ENCODE results near the gene SAP30.

Gene SAP30, protein sequence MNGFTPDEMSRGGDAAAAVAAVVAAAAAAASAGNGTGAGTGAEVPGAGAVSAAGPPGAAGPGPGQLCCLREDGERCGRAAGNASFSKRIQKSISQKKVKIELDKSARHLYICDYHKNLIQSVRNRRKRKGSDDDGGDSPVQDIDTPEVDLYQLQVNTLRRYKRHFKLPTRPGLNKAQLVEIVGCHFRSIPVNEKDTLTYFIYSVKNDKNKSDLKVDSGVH

GRCh38 chr4:173370477-173371291, at the start of gene SAP30:
Gene SAP30 (plus strand): TSS chr4:173370954. CDS start chr4:173371183, 229 bp downstream.
- H3K4me3 ChIP-seq (ENCODE audit: low read depth, low read length) = peak within 1 kb of the TSS; percentile 92
- TF ChIP-seq CTCF (conservative IDR thresholded peaks at IDR 0.05; ENCODE audit: low read depth, low read length) = no peak
- DNase-seq (ENCODE audit: low read depth) = peak; percentile 99

DNA sequence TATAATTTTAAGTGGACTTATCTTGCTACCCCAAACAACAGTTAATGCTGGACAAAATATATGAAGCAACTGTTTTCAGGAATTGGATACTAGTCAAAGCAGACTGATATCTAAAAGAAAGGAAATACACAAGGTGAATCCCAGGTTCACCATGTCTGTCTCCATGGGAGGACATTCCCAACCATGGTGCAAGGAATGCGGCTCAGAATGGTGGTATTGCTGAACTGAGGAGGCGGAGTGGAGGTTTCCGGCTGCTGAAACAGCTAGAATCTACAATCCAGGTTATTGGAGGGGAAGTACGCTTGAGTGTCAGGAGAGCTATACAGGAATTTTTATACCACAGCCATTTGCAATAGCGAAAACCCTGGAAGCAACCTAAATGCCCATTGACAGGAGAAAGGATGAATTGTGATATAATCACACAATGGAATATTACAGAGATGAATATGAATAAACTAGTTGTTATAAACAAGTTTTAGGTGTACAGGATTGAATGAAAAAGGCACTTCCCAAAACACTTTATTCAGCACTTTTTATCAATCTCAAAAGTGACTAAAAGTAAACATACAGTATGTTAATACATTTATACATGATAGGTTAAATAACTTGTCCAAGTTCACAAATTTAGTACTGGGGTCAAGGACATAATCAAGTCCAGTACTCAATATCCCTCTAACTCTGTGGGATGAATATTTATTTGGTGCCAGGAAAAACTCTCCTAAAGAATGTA, 45.6 kb upstream of the SAP30 start:
- no peak overlapping the region for H3K4me3 ChIP-seq (ENCODE audit: low read depth, low read length)
- no peak for DNase-seq (ENCODE audit: low read depth)
- no peak for TF ChIP-seq CTCF (conservative IDR thresholded peaks at IDR 0.05; ENCODE audit: low read depth, low read length)

DNA sequence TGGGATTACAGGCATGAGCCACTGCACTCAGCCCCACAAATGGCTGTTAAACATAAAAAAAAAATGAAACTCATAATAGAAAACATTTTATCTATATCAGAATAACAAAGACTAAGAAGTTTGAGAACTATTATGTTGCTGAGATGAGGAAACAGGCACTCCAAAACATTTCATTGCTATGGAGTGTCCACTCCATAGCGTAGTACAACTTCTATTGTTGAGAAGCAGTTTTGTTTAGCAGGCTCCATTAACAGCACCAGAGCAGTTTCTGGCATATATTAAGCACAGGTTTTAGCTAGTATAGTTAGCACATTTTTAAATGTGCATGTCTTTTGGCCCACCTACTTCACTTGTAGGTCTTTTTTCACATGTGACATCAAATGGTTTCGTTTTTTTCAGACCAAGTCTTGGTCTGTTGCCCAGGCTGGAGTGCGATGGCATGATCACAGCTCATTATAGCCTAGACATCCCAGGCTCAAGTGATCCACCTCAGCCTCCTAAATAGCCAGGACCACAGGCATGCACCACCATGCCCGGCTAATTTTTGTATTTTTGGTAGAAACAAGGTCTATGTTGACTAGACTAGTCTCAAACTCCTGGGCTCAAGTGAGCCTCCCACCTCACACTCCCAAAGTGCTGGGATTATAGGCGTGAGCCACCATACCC, 42.4 kb upstream of the SAP30 start:
- TF ChIP-seq CTCF (conservative IDR thresholded peaks at IDR 0.05; ENCODE audit: low read depth, low read length) = no peak
- DNase-seq (ENCODE audit: low read depth) = no peak
- no peak overlapping the region for H3K4me3 ChIP-seq (ENCODE audit: low read depth, low read length)

DNA sequence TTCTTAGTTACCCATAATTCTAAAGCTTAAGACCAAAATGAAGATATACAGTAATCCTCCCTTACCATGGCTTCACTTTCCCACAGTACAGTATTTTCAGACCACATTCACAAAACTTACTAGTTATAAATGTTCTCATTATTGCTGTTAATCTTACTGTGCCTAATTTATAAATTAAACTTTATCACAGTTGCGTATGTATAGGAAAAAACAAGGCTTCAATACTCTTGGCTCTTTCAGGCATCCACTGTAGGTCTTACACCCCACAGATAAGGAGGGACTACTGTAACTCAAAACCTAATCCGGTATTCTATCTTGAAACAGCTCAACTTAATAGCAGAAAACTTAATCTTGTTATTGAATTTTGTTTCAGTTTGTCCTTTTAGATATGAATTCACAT, 40.2 kb upstream of the SAP30 start:
- no peak for DNase-seq (ENCODE audit: low read depth)
- H3K4me3 ChIP-seq (ENCODE audit: low read depth, low read length) = no peak overlapping the region
- no peak for TF ChIP-seq CTCF (conservative IDR thresholded peaks at IDR 0.05; ENCODE audit: low read depth, low read length)

DNA sequence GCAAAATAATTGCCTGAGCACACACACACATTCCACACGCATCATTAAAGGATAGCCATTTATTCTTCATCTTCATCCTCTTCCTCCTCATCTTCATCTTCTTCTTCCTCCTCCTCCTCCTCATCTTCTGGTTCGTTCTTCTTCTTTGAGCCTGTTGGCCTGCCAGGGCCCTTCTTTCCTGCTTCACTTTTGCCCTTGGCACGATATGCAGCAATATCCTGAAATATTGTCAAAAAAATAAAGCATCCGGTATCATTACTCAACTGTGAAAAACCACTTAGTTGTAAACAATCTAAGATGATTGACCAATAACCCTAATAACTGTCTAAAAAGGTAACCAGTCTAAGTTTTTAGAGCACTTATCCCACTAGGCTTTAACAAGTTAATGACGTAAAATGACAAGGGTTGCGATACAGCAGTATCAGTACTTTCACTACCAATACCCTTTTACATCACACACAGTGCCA, 38.7 kb upstream of the SAP30 start:
- H3K4me3 ChIP-seq (ENCODE audit: low read depth, low read length) = peak overlapping the region; percentile 28
- no peak for TF ChIP-seq CTCF (conservative IDR thresholded peaks at IDR 0.05; ENCODE audit: low read depth, low read length)
- peak; percentile 46 for DNase-seq (ENCODE audit: low read depth)

DNA sequence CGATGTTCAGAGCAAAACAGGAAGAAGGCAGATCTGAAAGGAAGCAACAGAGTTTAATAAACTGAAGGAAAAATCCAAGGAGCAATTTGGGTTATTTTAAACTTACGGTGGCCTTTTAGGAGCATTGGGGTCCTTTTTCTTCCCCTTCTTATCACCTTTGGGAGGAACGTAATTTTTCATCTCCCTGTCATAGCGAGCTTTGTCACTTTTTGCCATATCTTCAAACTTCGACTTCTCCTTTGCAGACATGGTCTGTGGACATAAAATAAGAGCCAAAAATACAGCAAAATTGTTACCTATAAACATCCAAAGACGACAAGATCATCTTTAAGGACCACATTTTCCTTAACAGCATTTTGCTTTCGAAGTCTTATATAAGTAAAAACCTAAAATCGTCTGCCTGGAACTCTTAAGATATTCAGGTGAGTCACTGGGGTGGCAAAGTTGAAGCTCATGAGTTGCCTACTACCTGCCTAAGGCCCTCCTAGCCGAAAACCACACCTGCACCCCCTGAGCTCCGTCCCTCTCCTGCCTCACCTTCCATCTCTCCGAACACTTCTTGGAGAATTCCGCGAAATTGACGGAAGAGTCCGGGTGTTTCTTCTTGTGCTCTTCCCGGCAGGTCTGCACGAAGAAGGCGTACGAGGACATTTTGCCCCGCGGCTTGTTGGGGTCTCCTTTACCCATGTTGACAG, 37.6 kb upstream of the SAP30 start:
- H3K4me3 ChIP-seq (ENCODE audit: low read depth, low read length) = peak overlapping the region; percentile 97
- DNase-seq (ENCODE audit: low read depth) = peak; percentile 16
- TF ChIP-seq CTCF (conservative IDR thresholded peaks at IDR 0.05; ENCODE audit: low read depth, low read length) = no peak
